HUDEP-2 (cell line): ENCODE measurements around the gene FAM162B.
A peak's percentile ranks its signal among the peaks of the same experiment; 100 is the strongest.
"Not testable (repeated sequence)": the region's sequence is repeated elsewhere in the genome, so short reads cannot be mapped to it uniquely, and the experiment has no call there.

Experiments
- DNase-seq, 76 experiments: peaks; one replicate each; lab custom pipeline; 2025; ENCODE audit not compliant: unreplicated experiment in 76 of 76; lab: John Stamatoyannopoulos, UW

FAM162B gene

GRCh38 chr6:116764961-116765841 is at the start of gene FAM162B:
FAM162B (minus strand) TSS chr6:116765719; CDS start chr6:116765576, 143 bp downstream.
- DNase-seq = peak in 23 of 76 experiments; percentile 9 to 49 (median 30)

GRCh38 chr6:116812051-116812650 is 46.6 kb upstream of the FAM162B start:
- DNase-seq = no peak

- no peak for DNase-seq
Observed at GRCh38 chr6:116801971-116802370, 36.5 kb upstream of the FAM162B start.

GRCh38 chr6:116799945-116800344 is 34.4 kb upstream of the FAM162B start:
- DNase-seq = no peak

- DNase-seq = no peak
Observed at GRCh38 chr6:116797585-116797984, 32.1 kb upstream of the FAM162B start.

- no peak for DNase-seq
Observed at GRCh38 chr6:116793224-116793623, 27.7 kb upstream of the FAM162B start.

- no peak for DNase-seq
Observed at GRCh38 chr6:116783852-116784251, 18.3 kb upstream of the FAM162B start.

GRCh38 chr6:116779573-116780164 is 14.2 kb upstream of the FAM162B start:
- DNase-seq = peak in 19 of 76 experiments; percentile 11 to 56 (median 33)

GRCh38 chr6:116773886-116774285 is 8.4 kb upstream of the FAM162B start:
- DNase-seq = no peak

- DNase-seq = no peak
Observed at GRCh38 chr6:116772450-116772849, 6.9 kb upstream of the FAM162B start.

GRCh38 chr6:116767715-116768114 is 2.2 kb upstream of the FAM162B start:
- DNase-seq = no peak

GRCh38 chr6:116766506-116767176 is 1.1 kb upstream of the FAM162B start:
- DNase-seq = peak in 75 of 76 experiments; percentile 15 to 96 (median 77)

- peak in 14 of 76 experiments; percentile 10 to 58 (median 35) for DNase-seq
Observed at GRCh38 chr6:116764629-116764960, 924 bp downstream of the FAM162B start.

- peak in 5 of 76 experiments; percentile 7 to 51 (median 19) for DNase-seq
Observed at GRCh38 chr6:116763906-116764628, 1.5 kb downstream of the FAM162B start.

GRCh38 chr6:116763048-116763447 is 2.5 kb downstream of the FAM162B start:
- peak in 1 of 76 experiments; percentile 2 for DNase-seq

- no peak for DNase-seq
Observed at GRCh38 chr6:116762235-116762634, 3.3 kb downstream of the FAM162B start.

- peak in 35 of 76 experiments; percentile 4 to 81 (median 44) for DNase-seq
Observed at GRCh38 chr6:116761779-116762178, 3.7 kb downstream of the FAM162B start.

- DNase-seq = no peak
Observed at GRCh38 chr6:116745176-116745575, 20.3 kb downstream of the FAM162B start.

- no peak for DNase-seq
Observed at GRCh38 chr6:116741571-116741970, 23.9 kb downstream of the FAM162B start.

- not testable (repeated sequence) for DNase-seq
Observed at GRCh38 chr6:116740486-116740885, 25.0 kb downstream of the FAM162B start.
